ENCODE results near the gene CFAP45.

Gene CFAP45

GRCh38 chr1:159873530-159874143 is 26.3 kb downstream of the CFAP45 start:
- H3K36me3 ChIP-seq (ENCODE audit: control insufficient read depth, insufficient read depth, low read length) = no peaks in the 10 kb centered on the region
- no peak for TF ChIP-seq CTCF (IDR thresholded peaks at IDR 0.05; ENCODE audit: insufficient read depth, low read length, poor library complexity, severe bottlenecking)
- no peak overlapping the region for H3K4me3 ChIP-seq (replicated peaks; ENCODE audit: low read depth, low read length)
- no peak for DNase-seq (ENCODE audit: extremely low read depth, insufficient read length)
- H3K27me3 ChIP-seq (replicated peaks; ENCODE audit: control insufficient read depth, insufficient read depth, low read length) = no peaks in the 10 kb centered on the region; the same call in 1 of the 2 replicates

GRCh38 chr1:159872891-159873290 is 27.1 kb downstream of the CFAP45 start:
- H3K36me3 ChIP-seq (ENCODE audit: control insufficient read depth, insufficient read depth, low read length) = no peaks in the 10 kb centered on the region
- DNase-seq (ENCODE audit: extremely low read depth, insufficient read length) = no peak
- no peaks in the 10 kb centered on the region; the same call in 1 of the 2 replicates for H3K27me3 ChIP-seq (replicated peaks; ENCODE audit: control insufficient read depth, insufficient read depth, low read length)
- H3K4me3 ChIP-seq (replicated peaks; ENCODE audit: low read depth, low read length) = no peak overlapping the region
- TF ChIP-seq CTCF (IDR thresholded peaks at IDR 0.05; ENCODE audit: insufficient read depth, low read length, poor library complexity, severe bottlenecking) = no peak

GRCh38 chr1:159870704-159871103 is 29.3 kb downstream of the CFAP45 start:
- H3K27me3 ChIP-seq (replicated peaks; ENCODE audit: control insufficient read depth, insufficient read depth, low read length) = no peaks in the 10 kb centered on the region; the same call in none of the 2 replicates
- H3K4me3 ChIP-seq (replicated peaks; ENCODE audit: low read depth, low read length) = no peak overlapping the region
- H3K36me3 ChIP-seq (ENCODE audit: control insufficient read depth, insufficient read depth, low read length) = no peaks in the 10 kb centered on the region
- TF ChIP-seq CTCF (IDR thresholded peaks at IDR 0.05; ENCODE audit: insufficient read depth, low read length, poor library complexity, severe bottlenecking) = no peak
- DNase-seq (ENCODE audit: extremely low read depth, insufficient read length) = no peak

GRCh38 chr1:159869607-159870006 is 30.4 kb downstream of the CFAP45 start:
- no peak for TF ChIP-seq CTCF (IDR thresholded peaks at IDR 0.05; ENCODE audit: insufficient read depth, low read length, poor library complexity, severe bottlenecking)
- H3K36me3 ChIP-seq (ENCODE audit: control insufficient read depth, insufficient read depth, low read length) = no peaks in the 10 kb centered on the region
- no peak overlapping the region for H3K4me3 ChIP-seq (replicated peaks; ENCODE audit: low read depth, low read length)
- no peak for DNase-seq (ENCODE audit: extremely low read depth, insufficient read length)
- no peaks in the 10 kb centered on the region; the same call in none of the 2 replicates for H3K27me3 ChIP-seq (replicated peaks; ENCODE audit: control insufficient read depth, insufficient read depth, low read length)

- Histone ChIP-seq H3K36me3 (ENCODE audit: control insufficient read depth, insufficient read depth, low read length) (no peaks in the 10 kb centered on the region), H3K27me3 (replicated peaks; ENCODE audit: control insufficient read depth, insufficient read depth, low read length) (no peaks in the 10 kb centered on the region; the same call in none of the 2 replicates), H3K4me3 (replicated peaks; ENCODE audit: low read depth, low read length) (no peak overlapping the region)
- no peak for DNase-seq (ENCODE audit: extremely low read depth, insufficient read length)
- TF ChIP-seq CTCF (IDR thresholded peaks at IDR 0.05; ENCODE audit: insufficient read depth, low read length, poor library complexity, severe bottlenecking) = no peak
These were observed 30.8 kb downstream of the CFAP45 start for GRCh38 chr1:159869173-159869572.

GRCh38 chr1:159868766-159869165 is 31.2 kb downstream of the CFAP45 start:
- no peak for DNase-seq (ENCODE audit: extremely low read depth, insufficient read length)
- TF ChIP-seq CTCF (IDR thresholded peaks at IDR 0.05; ENCODE audit: insufficient read depth, low read length, poor library complexity, severe bottlenecking) = no peak
- Histone ChIP-seq H3K36me3 (ENCODE audit: control insufficient read depth, insufficient read depth, low read length) (no peaks in the 10 kb centered on the region), H3K27me3 (replicated peaks; ENCODE audit: control insufficient read depth, insufficient read depth, low read length) (no peaks in the 10 kb centered on the region; the same call in none of the 2 replicates), H3K4me3 (replicated peaks; ENCODE audit: low read depth, low read length) (no peak overlapping the region)

Data from GM06990 (cell line).